Subcutaneous adipose tissue (tissue), 4 donors: ENCODE measurements around the gene LRMDA. TPM values are rescaled to one million over a fixed set of nuclear protein-coding genes. Genes with fewer than 3 reads are reported as not detected.

Experiments
- CTCF ChIP-seq: fragments of 450-650 bp; IDR thresholded peaks from one replicate; pipeline ENCODE4 v1.5.1; 2016; ENCODE audit warnings: low read depth, mild to moderate bottlenecking, control low read depth, antibody characterized with exemption, moderate library complexity
- total RNA-seq, 4 donors: library from RNA; depleted of rRNA; stranded (reverse); fragments of >200 nt; gene quantifications; one replicate each; pipeline ENCODE4 v1.1.0, GENCODE V29; 2016

Gene LRMDA
- total RNA-seq, 4 donors from 2014 or later = 17.4 to 92.1 (median 22.8) TPM

- no peak for TF ChIP-seq CTCF
Measured at GRCh38 chr10:76558996-76559891, 1127.8 kb downstream of the LRMDA start.

- no peak for TF ChIP-seq CTCF
Measured at GRCh38 chr10:76559892-76560220, 1128.4 kb downstream of the LRMDA start.

- TF ChIP-seq CTCF = no peak
Measured at GRCh38 chr10:76560338-76560737, 1128.9 kb downstream of the LRMDA start.

GRCh38 chr10:76563286-76563685 is 1131.9 kb downstream of the LRMDA start:
- no peak for TF ChIP-seq CTCF

- TF ChIP-seq CTCF = no peak
Measured at GRCh38 chr10:76572021-76572420, 1140.6 kb downstream of the LRMDA start.

GRCh38 chr10:76576276-76576962 is 1145.0 kb downstream of the LRMDA start:
- TF ChIP-seq CTCF = no peak

GRCh38 chr10:76577455-76577854 is 1146.0 kb downstream of the LRMDA start:
- no peak for TF ChIP-seq CTCF
